ENCODE results near the gene DNER.
A peak's percentile ranks its signal among the peaks of the same experiment; 100 is the strongest.

Gene DNER

GRCh38 chr2:229740279-229740678 is 25.9 kb upstream of the DNER start:
- Histone ChIP-seq H3K27ac (no peak overlapping the region), H3K27me3 (replicated peaks) (no peaks in the 10 kb centered on the region), H3K36me3 (replicated peaks) (no peaks in the 10 kb centered on the region), H3K4me3 (ENCODE audit: low read depth, low read length) (no peak overlapping the region)
- in situ Hi-C loops (cut with HindIII; ENCODE audit: low pct_ligation_motif_present, low sequenced_read_pairs): no loop called here
- TF ChIP-seq CTCF (IDR thresholded peaks at IDR 0.05; ENCODE audit: low read depth, low read length, missing control alignments): no peak
- no peak for DNase-seq

GRCh38 chr2:229738024-229738625 is 23.8 kb upstream of the DNER start:
- no peak for TF ChIP-seq CTCF (IDR thresholded peaks at IDR 0.05; ENCODE audit: low read depth, low read length, missing control alignments)
- in situ Hi-C loops (cut with HindIII; ENCODE audit: low pct_ligation_motif_present, low sequenced_read_pairs): no loop called here
- Histone ChIP-seq H3K36me3 (replicated peaks) (no peaks in the 10 kb centered on the region), H3K27me3 (replicated peaks) (no peaks in the 10 kb centered on the region), H3K27ac (no peak overlapping the region), H3K4me3 (ENCODE audit: low read depth, low read length) (no peak overlapping the region)
- DNase-seq: no peak

GRCh38 chr2:229734410-229734809 is 20.1 kb upstream of the DNER start:
- no peaks in the 10 kb centered on the region for H3K27me3 ChIP-seq (replicated peaks)
- no peaks in the 10 kb centered on the region for H3K36me3 ChIP-seq (replicated peaks)
- in situ Hi-C loops (cut with HindIII; ENCODE audit: low pct_ligation_motif_present, low sequenced_read_pairs): no loop called here
- H3K27ac ChIP-seq: no peak overlapping the region
- TF ChIP-seq CTCF (IDR thresholded peaks at IDR 0.05; ENCODE audit: low read depth, low read length, missing control alignments): no peak
- no peak overlapping the region for H3K4me3 ChIP-seq (ENCODE audit: low read depth, low read length)
- no peak for DNase-seq

- Histone ChIP-seq H3K27ac (no peak overlapping the region), H3K36me3 (replicated peaks) (no peaks in the 10 kb centered on the region), H3K4me3 (ENCODE audit: low read depth, low read length) (no peak overlapping the region), H3K27me3 (replicated peaks) (no peaks in the 10 kb centered on the region)
- in situ Hi-C loops (cut with HindIII; ENCODE audit: low pct_ligation_motif_present, low sequenced_read_pairs): no loop called here
- DNase-seq: no peak
- no peak for TF ChIP-seq CTCF (IDR thresholded peaks at IDR 0.05; ENCODE audit: low read depth, low read length, missing control alignments)
These were observed 19.4 kb upstream of the DNER start for GRCh38 chr2:229733611-229734245.

GRCh38 chr2:229732897-229733296 is 18.5 kb upstream of the DNER start:
- no peak for TF ChIP-seq CTCF (IDR thresholded peaks at IDR 0.05; ENCODE audit: low read depth, low read length, missing control alignments)
- in situ Hi-C loops (cut with HindIII; ENCODE audit: low pct_ligation_motif_present, low sequenced_read_pairs): no loop called here
- no peaks in the 10 kb centered on the region for H3K36me3 ChIP-seq (replicated peaks)
- no peaks in the 10 kb centered on the region for H3K27me3 ChIP-seq (replicated peaks)
- H3K27ac ChIP-seq: no peak overlapping the region
- no peak for DNase-seq
- H3K4me3 ChIP-seq (ENCODE audit: low read depth, low read length): no peak overlapping the region

GRCh38 chr2:229731916-229732315 is 17.6 kb upstream of the DNER start:
- H3K27me3 ChIP-seq (replicated peaks): no peaks in the 10 kb centered on the region
- no peak overlapping the region for H3K4me3 ChIP-seq (ENCODE audit: low read depth, low read length)
- TF ChIP-seq CTCF (IDR thresholded peaks at IDR 0.05; ENCODE audit: low read depth, low read length, missing control alignments): no peak
- in situ Hi-C loops (cut with HindIII; ENCODE audit: low pct_ligation_motif_present, low sequenced_read_pairs): no loop called here
- H3K27ac ChIP-seq: no peak overlapping the region
- DNase-seq: peak; percentile 53
- no peaks in the 10 kb centered on the region for H3K36me3 ChIP-seq (replicated peaks)
